Vagina (tissue), 2 donors: Measurements from ENCODE around the gene BPIFB4.

ENCODE experiments used
- CTCF ChIP-seq, 3 experiments: fragments of 450-650 bp in 2 of 3; fragments of 200-600 bp in 1 of 3; sonication (generic) in 1 of 3; IDR thresholded peaks; one replicate each; pipeline ENCODE4 v1.5.1; 2017 to 2019; ENCODE audit warnings: antibody characterized with exemption in 3 of 3, mild to moderate bottlenecking in 2 of 3, moderate library complexity in 2 of 3
- POLR2A ChIP-seq, 2 donors: fragments of 450-650 bp; IDR thresholded peaks; one replicate each; pipeline ENCODE4 v1.6.1; 2017; ENCODE audit warnings: antibody characterized with exemption in 2 of 2, mild to moderate bottlenecking in 2 of 2, moderate library complexity in 2 of 2
- POLR2AphosphoS5 ChIP-seq, 2 donors: sonication (generic); formaldehyde crosslinking; IDR thresholded peaks; one replicate each; pipeline ENCODE4 v1.9.0; 2017; ENCODE audit warnings: antibody characterized with exemption in 2 of 2, mild to moderate bottlenecking in 2 of 2, low read depth in 1 of 2; ENCODE audit not compliant: insufficient read depth in 1 of 2

- TF ChIP-seq CTCF (IDR thresholded peaks at IDR 0.05): no peak
- no peak for TF ChIP-seq POLR2A (IDR thresholded peaks at IDR 0.05)
- no peak for TF ChIP-seq POLR2AphosphoS5 (IDR thresholded peaks at IDR 0.05; ENCODE audit: insufficient read depth in 1 of 2, low read depth in 1 of 2)
Measured at GRCh38 chr20:33074675-33075074, 4.8 kb upstream of the BPIFB4 start.
